ENCODE data around the gene TMEM248. TPM values are rescaled to one million over a fixed set of nuclear protein-coding genes. Genes with fewer than 3 reads are reported as not detected.

TMEM248 gene
- total RNA-seq, 1 experiment from 2014 or later, result 59.3 TPM

DNA sequence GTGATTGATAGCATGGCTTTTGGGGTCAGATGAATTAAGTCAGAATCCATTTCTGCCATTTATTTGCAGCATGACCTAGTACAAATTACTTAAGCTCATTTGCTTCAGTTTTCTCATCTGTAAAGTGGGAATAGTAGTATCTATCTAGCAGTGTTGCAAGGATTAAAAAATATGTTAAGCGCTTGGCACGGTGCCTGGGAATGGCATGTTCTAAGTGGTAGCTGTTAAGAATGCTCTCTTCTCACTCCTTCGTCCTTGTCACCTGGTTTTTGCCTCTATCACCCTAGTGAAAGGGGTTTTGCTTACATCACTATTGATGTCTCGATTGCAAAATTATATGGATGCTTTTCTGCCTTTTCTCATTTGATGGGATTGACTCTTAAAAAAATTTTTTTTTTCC lies 7.4 kb downstream of the TMEM248 start:
- BruUV-seq (replicated peaks), result no TSS peak
- Histone ChIP-seq H3K27ac (ENCODE audit: low read depth, low read length) (no peak overlapping the region), H3K9me2 (ENCODE audit: insufficient read depth) (no peaks in the 10 kb centered on the region), H3K79me2 (ENCODE audit: insufficient read depth, low read length) (peaks cover 97% of the 10 kb centered on the region), H4K20me1 (ENCODE audit: insufficient read depth) (no peaks in the 10 kb centered on the region; the same call in 1 of the 2 replicates), H2AFZ (ENCODE audit: low read depth, low read length, poor library complexity, severe bottlenecking) (no peak overlapping the region), H3K36me3 (ENCODE audit: control insufficient read depth in 1 of 2, insufficient read depth in 2 of 2, low read length in 2 of 2) (peaks cover 0 to 2% of the 10 kb centered on the region in 2 experiments; a peak in 1 of 4 replicates), H3K4me3 (replicated peaks in 1 of 2; ENCODE audit: low read depth in 1 of 2, low read length in 2 of 2) (no peak overlapping the region), H3K4me1 (ENCODE audit: control insufficient read depth in 1 of 2, insufficient read depth in 2 of 2, low read length in 2 of 2) (peaks cover 0 to 12% of the 10 kb centered on the region in 2 experiments; a peak in 1 of 4 replicates), H3K9ac (ENCODE audit: low read length) (no peak overlapping the region), H3K4me2 (ENCODE audit: low read length) (no peak overlapping the region), H3K27me3 (ENCODE audit: insufficient read depth, low read length) (no peaks in the 10 kb centered on the region), H3K9me3 (ENCODE audit: control insufficient read depth in 1 of 2, insufficient read depth in 1 of 2, low read depth in 1 of 2, low read length in 2 of 2) (no peaks in the 10 kb centered on the region)
- TF ChIP-seq CEBPB (IDR thresholded peaks at IDR 0.05; ENCODE audit: low read depth) (no peak), EGR1 (IDR thresholded peaks at IDR 0.05; ENCODE audit: low read depth) (no peak), SP1 (IDR thresholded peaks at IDR 0.05; ENCODE audit: low read depth) (no peak), POLR2A (IDR thresholded peaks at IDR 0.05; ENCODE audit: borderline replicate concordance, extremely low read depth, insufficient read depth, insufficient read length) (no peak)
- TF ChIP-seq, protein P1, sequence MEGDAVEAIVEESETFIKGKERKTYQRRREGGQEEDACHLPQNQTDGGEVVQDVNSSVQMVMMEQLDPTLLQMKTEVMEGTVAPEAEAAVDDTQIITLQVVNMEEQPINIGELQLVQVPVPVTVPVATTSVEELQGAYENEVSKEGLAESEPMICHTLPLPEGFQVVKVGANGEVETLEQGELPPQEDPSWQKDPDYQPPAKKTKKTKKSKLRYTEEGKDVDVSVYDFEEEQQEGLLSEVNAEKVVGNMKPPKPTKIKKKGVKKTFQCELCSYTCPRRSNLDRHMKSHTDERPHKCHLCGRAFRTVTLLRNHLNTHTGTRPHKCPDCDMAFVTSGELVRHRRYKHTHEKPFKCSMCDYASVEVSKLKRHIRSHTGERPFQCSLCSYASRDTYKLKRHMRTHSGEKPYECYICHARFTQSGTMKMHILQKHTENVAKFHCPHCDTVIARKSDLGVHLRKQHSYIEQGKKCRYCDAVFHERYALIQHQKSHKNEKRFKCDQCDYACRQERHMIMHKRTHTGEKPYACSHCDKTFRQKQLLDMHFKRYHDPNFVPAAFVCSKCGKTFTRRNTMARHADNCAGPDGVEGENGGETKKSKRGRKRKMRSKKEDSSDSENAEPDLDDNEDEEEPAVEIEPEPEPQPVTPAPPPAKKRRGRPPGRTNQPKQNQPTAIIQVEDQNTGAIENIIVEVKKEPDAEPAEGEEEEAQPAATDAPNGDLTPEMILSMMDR (IDR thresholded peaks at IDR 0.05 in 2 of 3, conservative IDR thresholded peaks at IDR 0.05 in 1 of 3; ENCODE audit: borderline replicate concordance in 1 of 3, insufficient read depth in 1 of 3, low read depth in 2 of 3, low read length in 2 of 3), result no peak
- DNase-seq (ENCODE audit: low read depth, low spot score) (no peak), ATAC-seq (no peak)
- intact Hi-C loops (cut with micrococcal nuclease), result no loop called here
- ChIA-PET RAD21 (ENCODE audit: low non-redundant PET in 1 of 2, low total read pairs in 2 of 2, uncharacterized antibody in 2 of 2, unreplicated experiment in 2 of 2) (no interaction called here), CTCF (no interaction called here), POLR2A (no interaction called here)

DNA sequence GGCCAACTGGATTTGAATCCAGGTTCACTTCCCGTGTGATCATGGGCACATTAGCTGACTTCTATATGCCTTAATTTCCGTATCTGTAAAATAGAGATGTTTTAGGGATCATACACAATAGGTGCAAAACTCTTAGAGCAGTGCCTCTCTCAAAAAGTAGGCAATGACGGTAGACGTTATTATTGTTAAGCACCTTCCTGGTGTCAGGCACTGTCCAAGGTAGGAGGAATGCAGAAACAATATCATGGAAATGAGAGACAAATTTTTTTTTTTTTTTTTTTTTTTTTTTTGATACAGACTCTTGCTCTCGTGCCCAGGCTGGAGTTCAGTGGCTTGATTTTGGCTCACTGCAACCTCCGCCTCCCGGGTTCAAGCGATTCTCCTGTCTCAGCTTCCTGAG lies 8.1 kb downstream of the TMEM248 start:
- H3K27ac ChIP-seq (ENCODE audit: low read depth, low read length), result no peak overlapping the region
- TF ChIP-seq, protein P1 (IDR thresholded peaks at IDR 0.05 in 2 of 3, conservative IDR thresholded peaks at IDR 0.05 in 1 of 3; ENCODE audit: borderline replicate concordance in 1 of 3, insufficient read depth in 1 of 3, low read depth in 2 of 3, low read length in 2 of 3), result no peak
- TF ChIP-seq SRF (IDR thresholded peaks at IDR 0.05; ENCODE audit: low read depth) (no peak), JUND (IDR thresholded peaks at IDR 0.05) (no peak), SP1 (IDR thresholded peaks at IDR 0.05; ENCODE audit: low read depth) (no peak), EGR1 (IDR thresholded peaks at IDR 0.05; ENCODE audit: low read depth) (no peak), EZH2phosphoT487 (IDR thresholded peaks at IDR 0.05; ENCODE audit: borderline replicate concordance) (no peak), CBX3 (IDR thresholded peaks at IDR 0.05; ENCODE audit: low read depth) (no peak), TCF7L2 (IDR thresholded peaks at IDR 0.05; ENCODE audit: borderline replicate concordance, extremely low read depth, insufficient read depth, insufficient read length) (no peak)
- TF ChIP-seq, protein P2, sequence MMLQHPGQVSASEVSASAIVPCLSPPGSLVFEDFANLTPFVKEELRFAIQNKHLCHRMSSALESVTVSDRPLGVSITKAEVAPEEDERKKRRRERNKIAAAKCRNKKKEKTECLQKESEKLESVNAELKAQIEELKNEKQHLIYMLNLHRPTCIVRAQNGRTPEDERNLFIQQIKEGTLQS (IDR thresholded peaks at IDR 0.05), result no peak
- TF ChIP-seq, protein P3, sequence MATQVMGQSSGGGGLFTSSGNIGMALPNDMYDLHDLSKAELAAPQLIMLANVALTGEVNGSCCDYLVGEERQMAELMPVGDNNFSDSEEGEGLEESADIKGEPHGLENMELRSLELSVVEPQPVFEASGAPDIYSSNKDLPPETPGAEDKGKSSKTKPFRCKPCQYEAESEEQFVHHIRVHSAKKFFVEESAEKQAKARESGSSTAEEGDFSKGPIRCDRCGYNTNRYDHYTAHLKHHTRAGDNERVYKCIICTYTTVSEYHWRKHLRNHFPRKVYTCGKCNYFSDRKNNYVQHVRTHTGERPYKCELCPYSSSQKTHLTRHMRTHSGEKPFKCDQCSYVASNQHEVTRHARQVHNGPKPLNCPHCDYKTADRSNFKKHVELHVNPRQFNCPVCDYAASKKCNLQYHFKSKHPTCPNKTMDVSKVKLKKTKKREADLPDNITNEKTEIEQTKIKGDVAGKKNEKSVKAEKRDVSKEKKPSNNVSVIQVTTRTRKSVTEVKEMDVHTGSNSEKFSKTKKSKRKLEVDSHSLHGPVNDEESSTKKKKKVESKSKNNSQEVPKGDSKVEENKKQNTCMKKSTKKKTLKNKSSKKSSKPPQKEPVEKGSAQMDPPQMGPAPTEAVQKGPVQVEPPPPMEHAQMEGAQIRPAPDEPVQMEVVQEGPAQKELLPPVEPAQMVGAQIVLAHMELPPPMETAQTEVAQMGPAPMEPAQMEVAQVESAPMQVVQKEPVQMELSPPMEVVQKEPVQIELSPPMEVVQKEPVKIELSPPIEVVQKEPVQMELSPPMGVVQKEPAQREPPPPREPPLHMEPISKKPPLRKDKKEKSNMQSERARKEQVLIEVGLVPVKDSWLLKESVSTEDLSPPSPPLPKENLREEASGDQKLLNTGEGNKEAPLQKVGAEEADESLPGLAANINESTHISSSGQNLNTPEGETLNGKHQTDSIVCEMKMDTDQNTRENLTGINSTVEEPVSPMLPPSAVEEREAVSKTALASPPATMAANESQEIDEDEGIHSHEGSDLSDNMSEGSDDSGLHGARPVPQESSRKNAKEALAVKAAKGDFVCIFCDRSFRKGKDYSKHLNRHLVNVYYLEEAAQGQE (IDR thresholded peaks at IDR 0.05; ENCODE audit: low read depth), result no peak; the same call in 1 of the 2 replicates

More for the DNA sequence above, 8.1 kb downstream of the TMEM248 start:
- Histone ChIP-seq H3K4me2 (ENCODE audit: low read length) (no peak overlapping the region), H3K4me3 (replicated peaks in 1 of 2; ENCODE audit: low read depth in 1 of 2, low read length in 2 of 2) (no peak overlapping the region), H3K79me2 (ENCODE audit: insufficient read depth, low read length) (peaks cover 95% of the 10 kb centered on the region), H3K36me3 (ENCODE audit: control insufficient read depth in 1 of 2, insufficient read depth in 2 of 2, low read length in 2 of 2) (peaks cover 0 to 2% of the 10 kb centered on the region in 2 experiments; a peak in 1 of 4 replicates), H3K4me1 (ENCODE audit: control insufficient read depth in 1 of 2, insufficient read depth in 2 of 2, low read length in 2 of 2) (peaks cover 0 to 12% of the 10 kb centered on the region in 2 experiments; a peak in 1 of 4 replicates), H2AFZ (ENCODE audit: low read depth, low read length, poor library complexity, severe bottlenecking) (no peak overlapping the region), H4K20me1 (ENCODE audit: insufficient read depth) (no peaks in the 10 kb centered on the region; the same call in 1 of the 2 replicates), H3K9ac (ENCODE audit: low read length) (no peak overlapping the region), H3K9me2 (ENCODE audit: insufficient read depth) (no peaks in the 10 kb centered on the region), H3K9me3 (ENCODE audit: control insufficient read depth in 1 of 2, insufficient read depth in 1 of 2, low read depth in 1 of 2, low read length in 2 of 2) (no peaks in the 10 kb centered on the region), H3K27me3 (ENCODE audit: insufficient read depth, low read length) (no peaks in the 10 kb centered on the region)
- ChIA-PET RAD21 (ENCODE audit: low non-redundant PET in 1 of 2, low total read pairs in 2 of 2, uncharacterized antibody in 2 of 2, unreplicated experiment in 2 of 2) (no interaction called here), CTCF (no interaction called here), POLR2A (no interaction called here)
- DNase-seq (ENCODE audit: low read depth, low spot score), result no peak
- no peak for ATAC-seq
- intact Hi-C loops (cut with micrococcal nuclease), result no loop called here
- BruUV-seq (replicated peaks), result no TSS peak
